MV-4-11 (cell line): ENCODE measurements around the gene PCP2.
A peak's percentile ranks its signal among the peaks of the same experiment; 100 is the strongest.

Source experiments
- DNase-seq: peaks from one replicate; lab custom pipeline; 2025; lab: John Stamatoyannopoulos, UW

Gene PCP2

DNA sequence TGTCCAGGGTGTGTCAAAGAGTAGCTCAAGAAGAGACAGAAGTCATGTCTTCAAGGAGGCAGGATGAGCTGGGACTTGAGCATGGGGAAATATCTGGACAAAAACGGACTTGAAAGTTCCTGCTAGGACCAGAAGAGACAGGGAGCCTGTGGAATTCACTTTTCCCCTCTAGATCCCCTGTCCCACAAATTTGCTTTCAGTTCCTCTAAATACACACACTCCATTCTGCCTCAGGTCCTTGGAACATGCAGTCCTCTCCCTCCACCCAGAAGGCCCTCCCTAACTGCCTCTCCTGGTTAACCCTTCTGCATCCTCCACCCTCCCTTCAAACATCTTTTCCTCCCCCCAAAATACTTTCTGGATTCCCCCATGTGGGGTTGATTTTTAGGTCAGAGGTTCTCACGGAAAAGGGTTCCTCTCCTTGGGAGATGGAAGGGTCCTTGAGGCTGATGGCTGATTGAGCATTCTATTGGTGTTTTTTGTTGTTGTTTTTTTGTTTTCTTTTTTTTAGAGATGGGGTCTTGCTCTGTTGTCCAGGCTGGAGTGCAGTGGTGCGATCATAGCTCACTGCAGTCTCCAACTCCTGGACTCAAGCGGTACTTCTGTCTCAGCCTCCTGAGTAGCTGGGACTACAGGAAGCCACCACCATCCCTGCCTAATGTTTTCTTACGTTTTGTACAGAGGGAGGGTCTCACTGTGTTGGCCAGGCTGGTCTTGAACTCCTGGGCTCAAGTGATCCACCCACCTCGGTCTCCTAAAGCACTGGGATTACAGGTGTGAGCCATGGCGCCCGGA lies 28.4 kb upstream of the PCP2 start:
- DNase-seq = peak; percentile 69

DNA sequence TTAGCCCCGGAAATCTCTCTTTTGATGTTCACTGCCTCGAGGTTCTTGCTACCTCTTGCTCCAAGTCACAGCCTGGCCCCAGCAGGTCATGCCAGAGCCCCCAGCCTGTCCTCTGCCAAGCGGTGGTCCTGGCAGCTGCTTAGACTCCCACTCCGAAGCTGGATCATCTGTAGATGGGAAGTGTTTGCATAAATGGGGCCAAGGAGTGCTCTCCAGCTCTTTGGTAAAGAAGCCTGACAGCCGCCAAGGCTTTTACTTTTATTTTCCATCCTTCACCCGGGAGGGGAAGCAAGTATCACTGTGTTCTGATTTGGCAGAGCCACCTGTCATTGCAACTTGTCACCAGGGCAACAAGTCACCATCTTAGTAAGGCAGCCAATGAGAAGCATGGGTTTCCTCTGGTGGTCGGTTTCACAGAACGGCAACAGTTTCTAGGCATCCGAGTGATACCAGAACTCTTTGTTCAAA lies 24.7 kb upstream of the PCP2 start:
- peak; percentile 82 for DNase-seq

DNA sequence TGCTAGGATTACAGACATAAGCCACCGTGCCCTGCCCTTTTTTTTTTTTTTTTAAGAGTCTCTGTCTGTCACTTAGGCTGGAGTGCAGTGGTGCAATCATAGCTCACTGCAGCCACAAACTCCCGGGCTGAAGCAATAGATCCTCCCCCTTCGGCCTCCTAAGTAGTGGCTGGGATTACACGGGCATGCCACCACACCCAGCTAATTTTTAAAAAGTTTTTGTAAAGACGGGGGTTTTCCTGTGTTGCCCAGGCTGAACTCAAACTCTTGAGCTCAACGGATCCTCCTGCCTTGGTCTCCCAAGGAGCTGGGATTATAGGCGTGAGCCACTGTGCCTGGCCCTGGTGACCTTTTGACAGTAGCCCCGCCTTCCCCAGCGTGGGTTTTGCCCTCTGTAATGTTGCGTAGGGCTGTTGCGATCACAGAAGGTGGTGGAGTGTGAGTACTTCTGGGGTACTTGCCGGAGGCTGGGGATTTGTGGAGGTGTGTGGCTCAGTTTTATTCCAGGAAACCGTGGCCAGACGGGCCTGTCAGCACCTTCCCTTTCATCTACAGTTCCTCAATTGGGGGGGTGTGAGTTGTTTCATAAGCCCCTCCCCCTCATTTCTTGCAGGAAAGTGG lies 23.7 kb upstream of the PCP2 start:
- peak; percentile 99 for DNase-seq

DNA sequence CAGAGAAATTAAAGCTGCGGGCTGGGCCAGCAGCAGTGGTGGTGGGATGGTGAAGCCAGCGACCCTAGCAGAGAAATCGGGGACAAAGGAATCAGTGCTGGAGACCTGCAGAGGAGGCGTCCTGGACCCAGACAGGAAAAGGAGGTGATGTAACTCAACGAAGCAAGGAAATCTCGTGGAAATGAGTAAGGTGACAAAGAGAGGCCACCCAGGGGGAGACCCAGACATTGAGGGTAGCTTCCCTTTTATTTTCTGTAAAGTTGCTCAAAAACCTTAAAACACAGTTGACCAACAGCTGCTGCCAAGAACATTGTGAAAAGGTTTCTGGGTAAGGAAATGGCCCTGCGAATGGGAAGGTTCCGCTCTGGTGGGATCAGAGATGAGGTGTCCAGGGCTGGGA lies 22.1 kb upstream of the PCP2 start:
- DNase-seq = peak; percentile 87

DNA sequence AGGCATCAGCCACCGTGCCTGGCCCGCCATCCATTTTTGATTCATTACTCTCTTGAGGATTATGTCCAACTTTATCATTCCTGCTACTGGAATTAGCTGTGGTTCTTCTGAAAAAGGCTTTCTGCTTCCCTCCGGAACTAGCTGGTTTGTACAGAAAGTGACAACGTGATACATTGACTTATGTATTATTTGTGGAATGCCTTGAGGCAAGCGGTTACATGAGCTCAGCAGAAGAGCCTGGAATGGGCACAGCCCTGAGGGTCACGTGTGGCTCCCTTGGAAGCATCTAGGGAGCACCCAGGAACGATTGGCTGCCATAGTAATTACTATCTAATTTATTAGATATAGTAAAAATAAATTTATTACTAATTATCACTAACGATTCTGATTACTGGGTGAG lies 20.9 kb upstream of the PCP2 start:
- DNase-seq = no peak

DNA sequence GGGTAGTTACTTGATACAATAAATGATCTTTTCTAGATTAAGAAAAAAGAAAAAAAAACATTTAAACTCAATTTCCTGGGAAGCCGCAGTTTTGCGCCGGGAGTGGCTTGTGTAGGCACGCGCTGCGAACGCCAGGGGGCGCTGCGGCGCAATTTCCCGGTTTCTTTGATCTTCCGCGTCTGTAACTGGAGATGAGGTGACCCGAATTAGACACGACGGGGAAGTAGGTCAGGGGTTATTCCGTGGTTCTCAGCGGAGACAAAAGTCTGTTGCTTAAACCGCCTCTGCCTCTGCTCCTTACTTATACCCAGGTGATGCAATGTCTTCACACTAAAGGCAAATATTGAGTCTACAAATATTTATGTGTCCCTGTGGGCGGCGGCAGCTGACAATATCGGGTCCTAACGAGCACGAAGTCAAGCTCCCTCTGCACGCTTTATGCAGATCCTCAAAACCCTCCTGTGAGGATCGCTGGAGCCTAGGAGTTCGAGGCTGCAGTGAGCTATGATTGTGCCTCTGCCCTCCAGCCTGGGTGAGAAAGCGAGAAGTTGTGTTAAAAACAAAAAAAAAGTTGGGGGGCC lies 18.6 kb upstream of the PCP2 start:
- peak; percentile 100 for DNase-seq

DNA sequence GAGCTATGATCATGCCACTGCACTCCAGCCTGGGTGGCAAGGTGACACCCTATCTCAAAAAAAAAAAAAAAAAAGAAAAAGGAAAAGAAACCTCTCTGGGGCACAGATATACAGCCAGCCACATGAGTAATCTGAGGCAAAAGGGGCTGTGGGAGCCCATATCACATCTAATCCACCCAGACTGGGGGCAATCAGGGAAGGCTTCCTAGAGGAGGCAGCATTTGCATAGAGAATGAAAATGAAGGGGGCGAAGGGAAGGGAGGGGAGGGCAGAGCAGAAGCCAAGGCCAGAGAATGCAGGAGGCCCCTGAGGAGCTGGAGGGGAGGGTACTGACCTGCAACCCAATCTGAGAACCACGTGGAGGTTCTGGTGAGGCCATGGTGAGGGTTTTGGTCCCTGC lies 16.6 kb upstream of the PCP2 start:
- no peak for DNase-seq

DNA sequence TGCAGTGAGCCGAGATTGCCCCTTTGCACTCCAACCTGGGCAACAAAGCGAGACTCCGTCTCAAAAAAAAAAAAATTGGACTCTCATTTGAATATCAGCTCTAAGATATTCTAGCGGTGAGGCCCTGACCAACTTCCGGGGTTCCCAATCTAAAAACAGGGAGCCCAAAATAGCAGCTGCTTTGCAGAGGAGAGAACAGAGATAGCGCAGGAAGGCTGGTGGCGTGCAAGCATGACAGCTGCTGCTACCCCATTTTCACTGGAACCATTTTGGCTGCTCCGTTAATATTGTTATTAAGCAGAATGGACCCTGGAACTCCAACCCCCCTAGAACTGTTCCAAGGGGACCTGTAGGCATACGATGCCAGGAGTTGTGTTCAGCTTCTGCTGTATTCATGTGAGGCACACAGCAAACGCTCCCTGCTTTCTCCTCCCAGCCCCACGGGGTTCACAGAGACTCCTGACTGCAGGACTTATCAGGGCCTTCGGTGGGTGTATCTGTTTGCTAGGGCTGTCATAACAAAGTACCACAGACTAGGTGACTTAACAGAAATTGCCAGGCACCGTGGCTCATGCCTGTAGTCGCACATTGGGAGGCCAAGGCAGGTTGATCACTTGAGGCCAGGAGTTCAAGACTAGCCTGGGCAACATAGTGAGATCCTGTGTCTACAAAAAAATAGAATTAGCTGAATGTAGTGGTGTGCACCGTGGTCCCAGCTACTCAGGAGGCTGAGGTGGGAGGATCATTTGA lies 14.9 kb upstream of the PCP2 start:
- peak; percentile 48 for DNase-seq

DNA sequence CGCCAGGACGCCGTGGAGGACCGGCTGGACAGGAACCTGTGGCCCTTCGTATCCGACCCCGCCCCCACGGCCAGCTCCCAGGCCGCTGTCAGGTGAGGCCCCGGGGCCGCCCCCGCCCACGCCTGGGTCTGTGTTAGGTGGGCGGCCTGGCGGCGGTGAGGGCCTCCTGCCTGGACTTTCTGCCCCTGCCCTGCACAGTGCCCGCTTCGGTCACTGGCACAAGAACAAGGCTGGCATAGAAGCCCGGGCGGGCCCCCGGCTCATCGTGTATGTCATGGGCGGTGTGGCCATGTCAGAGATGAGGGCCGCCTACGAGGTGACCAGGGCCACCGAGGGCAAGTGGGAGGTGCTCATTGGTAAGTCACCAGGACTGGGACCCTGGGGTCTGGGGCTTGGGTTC lies 13.6 kb upstream of the PCP2 start:
- no peak for DNase-seq

DNA sequence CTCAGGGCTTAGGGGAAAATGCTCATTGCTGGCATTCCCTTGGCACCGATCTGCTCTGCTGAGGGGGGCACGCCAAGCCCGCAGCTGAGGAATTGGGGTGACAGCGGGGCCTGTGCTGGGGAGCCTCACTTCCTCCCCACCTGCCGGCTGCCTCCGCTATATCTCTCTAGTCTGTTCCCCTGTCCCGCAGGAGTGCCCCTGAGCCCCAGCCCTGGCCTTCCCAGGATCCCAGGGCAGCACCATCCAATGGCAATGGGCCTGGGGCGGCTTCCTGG lies 12.8 kb upstream of the PCP2 start:
- DNase-seq = no peak

DNA sequence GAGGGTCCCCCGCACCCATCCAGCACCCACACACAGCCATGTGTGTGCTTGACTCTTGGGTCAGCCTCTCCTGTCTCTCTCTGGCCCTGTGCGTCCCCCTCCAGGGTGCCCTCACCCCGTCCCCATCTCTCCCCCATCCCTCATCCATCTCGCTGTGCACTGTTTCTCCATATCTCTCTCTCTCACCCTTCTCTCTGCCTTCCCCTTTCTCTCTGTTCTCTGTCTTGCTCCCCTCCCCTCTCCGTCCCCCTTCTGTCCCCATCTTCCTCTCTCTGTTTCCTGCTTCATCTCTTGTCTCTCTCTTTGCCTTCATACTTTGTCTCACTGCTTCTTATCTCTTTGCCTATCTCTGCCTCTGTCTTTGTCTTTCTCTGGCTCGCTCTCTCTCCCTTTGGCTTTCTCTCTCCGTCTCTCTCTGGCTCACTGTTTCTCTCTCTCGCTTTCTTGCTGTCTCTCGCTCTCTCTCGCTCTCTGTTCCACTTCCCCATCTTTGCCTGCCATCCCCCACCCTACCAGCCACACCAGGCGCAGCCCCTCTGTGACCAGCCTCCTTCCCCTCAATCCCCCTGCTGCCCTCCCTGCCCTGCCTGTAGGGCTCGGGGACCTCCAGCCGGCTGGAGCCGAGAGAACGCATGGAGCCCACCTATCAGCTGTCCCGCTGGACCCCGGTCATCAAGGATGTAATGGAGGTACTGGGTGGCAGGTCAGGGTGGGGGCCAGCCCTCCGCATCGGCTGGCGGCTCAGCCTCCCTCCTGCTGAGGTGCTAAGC lies 12.3 kb upstream of the PCP2 start:
- peak; percentile 81 for DNase-seq

DNA sequence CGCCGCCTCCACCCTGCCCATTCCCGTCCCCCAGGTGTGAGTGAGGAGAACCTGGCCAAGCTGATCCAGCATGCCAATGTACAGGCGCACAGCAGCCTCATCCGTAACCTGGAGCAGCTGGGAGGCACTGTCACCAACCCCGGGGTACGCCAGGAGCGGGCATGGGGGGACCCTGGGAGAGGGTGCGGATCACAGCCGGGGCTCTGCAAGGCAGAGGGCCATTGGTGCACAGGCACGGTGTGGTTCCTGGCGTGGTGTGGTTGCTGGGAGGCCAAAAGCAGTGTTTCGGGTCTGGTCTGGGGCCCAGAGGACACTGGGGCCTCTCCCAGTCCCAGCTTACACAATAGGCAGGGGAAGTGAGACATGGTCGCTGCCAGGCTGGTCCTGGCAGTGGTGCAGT lies 11.6 kb upstream of the PCP2 start:
- peak; percentile 93 for DNase-seq

DNA sequence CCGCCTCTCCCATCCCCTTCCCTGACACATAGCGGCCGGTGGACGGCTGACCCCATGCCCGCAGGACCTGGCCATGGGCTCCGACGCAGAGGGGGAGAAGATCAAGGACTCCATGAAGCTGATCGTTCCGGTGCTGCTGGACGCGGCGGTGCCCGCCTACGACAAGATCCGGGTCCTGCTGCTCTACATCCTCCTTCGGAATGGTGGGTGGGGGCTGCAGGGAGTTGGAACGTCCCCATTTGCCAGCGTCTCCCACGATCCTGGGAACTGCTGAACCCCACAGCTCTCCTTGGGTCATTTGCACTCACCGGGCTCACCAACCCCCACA lies 11.0 kb upstream of the PCP2 start:
- DNase-seq = no peak

DNA sequence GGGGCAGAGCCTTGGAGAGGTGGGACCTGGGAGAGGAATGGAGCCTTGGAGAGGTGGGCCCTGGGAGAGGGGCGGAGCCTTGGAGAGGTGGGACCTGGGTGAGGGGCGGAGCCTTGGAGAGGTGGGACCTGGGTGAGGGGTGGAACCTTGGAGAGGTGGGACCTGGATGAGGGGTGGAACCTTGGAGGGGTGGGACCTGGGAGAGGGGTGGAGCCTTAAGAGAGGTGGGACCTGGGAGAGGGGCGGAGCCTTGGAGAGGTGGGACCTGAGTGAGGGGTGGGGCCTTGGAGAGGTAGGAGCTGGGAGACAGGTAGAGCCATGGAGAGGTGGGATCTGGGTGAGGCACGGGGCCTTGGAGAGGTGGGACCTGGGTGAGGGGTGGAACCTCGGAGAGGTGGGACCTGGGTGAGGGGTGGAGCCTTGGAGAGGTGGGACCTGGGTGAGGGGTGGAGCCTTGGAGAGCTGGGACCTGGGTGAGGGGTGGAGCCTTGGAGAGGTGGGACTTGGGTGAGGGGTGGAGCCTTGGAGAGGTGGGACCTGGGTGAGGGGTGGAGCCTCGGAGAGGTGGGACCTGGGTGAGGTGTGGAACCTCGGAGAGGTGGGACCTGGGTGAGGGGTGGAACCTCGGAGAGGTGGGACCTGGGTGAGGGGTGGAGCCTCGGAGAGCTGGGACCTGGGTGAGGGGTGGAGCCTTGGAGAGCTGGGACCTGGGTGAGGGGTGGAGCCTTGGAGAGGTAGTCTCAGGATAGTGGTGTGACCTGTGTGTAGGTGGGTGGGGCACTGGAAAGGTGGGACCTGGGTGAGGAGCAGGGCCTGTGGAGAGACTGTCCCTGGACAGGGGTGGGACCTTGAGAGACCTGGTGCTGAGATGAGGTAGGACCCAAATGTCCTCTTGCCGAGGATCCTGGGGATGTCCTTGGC lies 10.4 kb upstream of the PCP2 start:
- peak; percentile 25 for DNase-seq

DNA sequence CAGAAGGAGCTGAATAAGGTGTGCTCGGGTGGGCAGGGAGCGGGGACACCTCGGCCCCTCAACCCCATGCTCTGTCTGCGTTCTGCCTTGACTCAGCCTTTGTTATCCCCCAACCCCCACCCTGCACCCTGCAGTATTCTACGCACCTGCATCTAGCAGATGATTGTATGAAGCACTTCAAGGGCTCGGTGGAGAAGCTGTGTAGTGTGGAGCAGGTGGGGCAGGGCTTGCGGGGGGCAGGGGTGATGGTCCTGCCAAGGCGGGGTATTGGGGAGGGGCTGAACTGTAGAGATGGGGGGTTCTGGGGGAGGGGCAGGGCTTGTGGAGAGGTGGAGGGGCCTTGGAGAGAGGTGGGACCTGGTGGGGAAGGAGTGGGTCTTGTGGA lies 9.5 kb upstream of the PCP2 start:
- DNase-seq = no peak

DNA sequence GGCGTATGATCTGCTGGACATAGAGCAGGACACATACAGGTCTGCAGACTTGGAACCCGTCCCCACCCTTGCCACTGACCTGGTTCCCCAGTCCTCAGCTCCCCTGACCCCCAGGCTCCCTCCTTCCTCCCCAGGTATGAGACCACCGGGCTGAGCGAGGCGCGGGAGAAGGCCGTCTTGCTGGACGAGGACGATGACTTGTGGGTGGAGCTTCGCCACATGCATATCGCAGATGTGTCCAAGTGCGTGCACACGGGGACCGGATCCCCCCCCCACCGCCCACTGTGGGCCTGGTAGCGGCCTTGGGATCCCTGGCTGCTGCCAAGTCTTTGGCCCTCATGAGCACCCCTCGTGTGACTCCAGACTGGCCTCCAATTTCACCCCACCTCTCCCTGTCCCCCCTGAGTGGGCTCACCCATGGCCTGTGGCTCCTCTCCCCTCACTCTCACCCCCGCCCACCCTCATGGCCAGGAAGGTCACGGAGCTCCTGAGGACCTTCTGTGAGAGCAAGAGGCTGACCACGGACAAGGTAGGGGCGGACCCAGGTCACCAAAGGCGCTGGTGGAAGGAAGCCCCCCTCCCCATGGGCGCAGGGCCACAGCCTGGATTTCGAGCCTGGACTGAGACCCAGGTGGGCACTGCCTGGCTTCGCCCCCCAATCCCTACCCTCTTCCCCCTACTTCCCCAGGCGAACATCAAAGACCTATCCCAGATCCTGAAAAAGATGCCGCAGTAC lies 8.9 kb upstream of the PCP2 start:
- no peak for DNase-seq

DNA sequence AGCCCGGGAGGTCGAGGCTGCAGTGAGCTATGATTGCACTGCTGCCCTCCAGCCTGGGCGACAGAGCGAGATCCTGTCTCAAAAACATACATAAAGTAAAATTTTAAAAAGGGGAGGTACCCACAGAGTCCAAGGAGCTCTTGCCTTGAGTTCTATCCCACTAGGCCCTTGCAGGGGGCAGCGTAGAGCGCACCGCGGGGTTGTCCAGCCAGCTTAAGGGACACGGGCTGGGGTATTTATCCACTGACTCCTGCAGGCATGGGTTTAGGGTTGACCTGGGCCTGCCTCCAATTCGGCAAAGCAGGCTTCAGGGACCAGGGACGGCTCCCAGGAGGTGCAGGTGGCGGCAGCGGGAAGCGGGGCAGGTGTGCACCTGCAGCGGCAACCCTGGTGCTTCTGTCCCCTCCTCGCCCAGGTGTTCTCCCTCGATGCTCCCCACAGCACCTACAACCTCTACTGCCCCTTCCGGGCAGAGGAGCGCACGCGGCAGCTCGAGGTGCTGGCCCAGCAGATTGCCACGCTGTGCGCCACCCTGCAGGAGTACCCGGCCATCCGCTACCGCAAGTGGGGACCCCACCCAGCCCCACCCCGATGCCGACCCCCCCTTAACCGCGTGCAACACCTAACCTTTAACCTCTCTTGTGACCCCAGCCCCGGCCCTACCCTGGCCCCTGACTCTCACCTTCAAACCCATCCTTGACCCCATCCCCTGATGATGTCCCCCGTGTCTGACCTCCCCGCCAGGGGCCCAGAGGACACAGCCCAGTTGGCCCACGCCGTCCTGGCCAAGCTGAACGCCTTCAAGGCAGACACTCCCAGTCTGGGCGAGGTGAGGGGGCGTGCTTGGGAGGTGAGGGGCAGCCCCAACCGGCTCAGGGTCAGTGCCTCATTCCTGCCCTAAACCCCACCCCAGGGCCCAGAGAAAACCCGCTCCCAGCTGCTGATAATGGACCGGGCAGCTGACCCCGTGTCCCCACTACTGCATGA lies 8.1 kb upstream of the PCP2 start:
- no peak for DNase-seq

DNA sequence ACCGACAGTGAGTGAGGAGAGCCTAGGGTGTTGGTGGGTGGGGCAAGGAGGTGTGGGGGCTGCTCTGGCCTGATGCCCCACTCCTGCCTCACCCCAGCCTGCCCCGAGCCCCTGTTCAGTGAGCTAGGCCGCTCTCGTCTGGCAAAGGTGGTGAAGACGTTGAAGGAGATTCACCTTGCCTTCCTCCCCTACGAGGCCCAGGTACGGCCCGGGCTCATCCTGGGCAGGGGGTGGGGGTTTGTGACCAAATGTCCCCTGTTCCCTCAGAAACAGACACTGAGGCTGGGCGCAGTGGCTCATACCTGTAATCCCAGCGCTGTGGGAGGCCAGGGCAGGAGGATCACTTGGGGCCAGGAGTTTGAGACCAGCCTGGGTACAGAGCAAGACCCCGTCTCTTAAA lies 7.3 kb upstream of the PCP2 start:
- DNase-seq = no peak

DNA sequence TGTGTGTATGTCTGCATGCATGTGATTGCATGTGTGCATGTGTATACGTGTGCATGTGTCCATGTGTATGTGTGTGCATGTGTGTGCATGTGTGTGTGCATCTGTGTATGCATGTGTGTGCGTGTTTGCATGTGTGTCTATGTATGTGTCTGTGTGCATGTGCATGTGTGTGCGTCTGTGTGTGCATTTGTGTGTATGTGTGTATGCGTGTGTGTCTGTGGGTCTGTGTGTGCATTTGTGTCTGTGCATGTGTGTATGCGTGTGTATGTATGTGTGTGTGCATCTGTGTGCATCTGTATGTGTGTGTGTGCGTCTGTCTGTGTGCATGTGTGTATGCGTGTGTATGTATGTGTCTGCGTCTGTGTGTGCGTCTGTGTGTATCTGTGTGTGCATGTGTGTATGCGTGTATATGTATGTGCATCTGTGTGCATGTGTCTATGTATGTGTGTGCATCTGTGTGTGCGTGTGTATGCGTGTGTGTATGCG lies 6.4 kb upstream of the PCP2 start:
- no peak for DNase-seq
